Cardiac fibroblast (primary cell): Measurements from ENCODE around the gene FUCA2.

Experiments used
- DNase-seq, 2 donors: peaks; one replicate each; pipeline versions ENCODE4 v3.0.0 to v3.0.0-alpha.2; 2010; ENCODE audit warnings: low read depth in 2 of 2
- H3K4me3 ChIP-seq, 2 donors: replicated peaks in 1 of 2; 1 replicate in 1 of 2; 2 replicates in 1 of 2; pipeline ENCODE4 v1.5.1; 2011; ENCODE audit warnings: low read depth in 2 of 2, low read length in 2 of 2, mild to moderate bottlenecking in 2 of 2, moderate library complexity in 1 of 2
- CTCF ChIP-seq: IDR thresholded peaks from one replicate; pipeline ENCODE4 v1.5.1; 2011; ENCODE audit warnings: low read depth, mild to moderate bottlenecking, low read length, inconsistent platforms

FUCA2 gene

GRCh38 chr6:143536866-143537691 is 25.6 kb upstream of the FUCA2 start:
- peak; percentile 68 for TF ChIP-seq CTCF
- DNase-seq, result peak; percentile 50
- H3K4me3 ChIP-seq, result peak overlapping the region; percentile 53 to 56

- peak; percentile 27 to 40 for DNase-seq
- H3K4me3 ChIP-seq, result peak overlapping the region; percentile 39 to 56
- no peak for TF ChIP-seq CTCF
Observed at GRCh38 chr6:143536461-143536865, 24.9 kb upstream of the FUCA2 start.

GRCh38 chr6:143535189-143535614 is 23.7 kb upstream of the FUCA2 start:
- DNase-seq, result no peak
- no peak overlapping the region for H3K4me3 ChIP-seq
- no peak for TF ChIP-seq CTCF

- no peak for TF ChIP-seq CTCF
- no peak for DNase-seq
- H3K4me3 ChIP-seq, result no peak overlapping the region
Observed at GRCh38 chr6:143531720-143532499, 20.4 kb upstream of the FUCA2 start.

- DNase-seq, result no peak
- TF ChIP-seq CTCF, result no peak
- H3K4me3 ChIP-seq, result no peak overlapping the region
Observed at GRCh38 chr6:143529095-143529494, 17.6 kb upstream of the FUCA2 start.

GRCh38 chr6:143528164-143528811 is 16.8 kb upstream of the FUCA2 start:
- DNase-seq, result no peak
- TF ChIP-seq CTCF, result no peak
- no peak overlapping the region for H3K4me3 ChIP-seq
